HG02798 (cell line): ENCODE results near the gene ARL10.
"Not testable (repeated sequence)": the region's sequence is repeated elsewhere in the genome, so short reads cannot be mapped to it uniquely, and the experiment has no call there.

ENCODE experiments used
- ATAC-seq: cut with Tn5 transposase; IDR thresholded peaks from one replicate; pipeline ENCODE4 v1.9.1; 2021; ENCODE audit warnings: mild to moderate bottlenecking; ENCODE audit not compliant: unreplicated experiment, poor library complexity

Gene ARL10

DNA sequence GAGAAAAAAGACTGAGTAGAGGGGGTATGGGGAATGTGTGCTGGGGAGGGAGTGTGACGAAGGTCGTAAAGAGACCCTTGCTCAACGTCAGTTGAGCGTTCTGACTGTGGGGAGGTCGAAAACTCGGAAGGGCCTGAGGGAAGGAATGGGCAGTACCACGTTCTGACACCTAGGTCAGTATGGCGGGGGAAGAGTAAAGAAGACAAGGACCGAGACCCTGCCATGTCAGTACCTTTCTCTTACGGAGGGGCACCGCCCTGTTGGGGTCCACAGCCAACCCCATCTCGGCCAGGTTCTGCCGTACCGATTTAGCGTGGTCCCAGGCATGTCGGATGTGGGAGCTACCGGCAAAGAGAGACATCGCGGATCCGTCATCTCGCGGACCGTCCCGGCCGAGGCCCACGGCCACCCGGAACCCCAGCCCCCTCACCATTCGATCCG lies 22.7 kb downstream of the ARL10 start:
- no peak for ATAC-seq

DNA sequence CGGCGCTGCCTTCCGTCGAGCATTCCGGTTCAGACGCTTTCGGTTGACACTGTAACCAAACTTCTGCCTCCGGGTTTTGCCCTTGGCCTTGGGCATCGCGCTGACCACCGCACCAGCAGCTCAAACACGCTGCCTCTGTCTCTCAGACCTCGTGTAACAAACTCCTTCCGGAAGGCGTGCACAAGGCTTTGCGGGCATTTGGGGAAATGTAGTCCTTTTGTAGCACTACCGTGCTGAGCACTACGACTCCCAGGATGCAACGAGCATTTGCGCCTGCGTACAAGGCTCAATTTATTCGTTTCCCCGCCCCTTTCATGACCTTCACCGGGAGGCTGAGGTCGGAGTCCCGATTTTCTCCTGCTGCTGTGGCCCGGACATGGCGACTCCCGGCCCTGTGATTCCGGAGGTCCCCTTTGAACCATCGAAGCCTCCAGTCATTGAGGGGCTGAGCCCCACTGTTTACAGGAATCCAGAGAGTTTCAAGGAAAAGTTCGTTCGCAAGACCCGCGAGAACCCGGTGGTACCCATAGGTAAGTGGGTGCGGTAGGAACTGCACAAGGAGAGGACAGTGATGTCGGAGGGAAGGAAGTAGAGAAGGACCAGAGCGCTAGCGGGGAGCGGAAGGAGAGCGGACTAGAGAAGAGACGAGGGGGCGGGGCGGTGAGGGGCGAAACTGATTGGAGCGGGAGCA lies 23.3 kb downstream of the ARL10 start, which contains the start of the genes HIGD2A and NOP16:
Gene HIGD2A, plus strand, starts transcription at position 308 of the 691 bp plus-strand sequence. Its CDS starts 69 bp downstream, at position 377.
Gene NOP16, minus strand, starts transcription at position 155 of the 691 bp plus-strand sequence. Its CDS starts 59 bp downstream, at position 96.
- ATAC-seq, result peak; percentile 89

DNA sequence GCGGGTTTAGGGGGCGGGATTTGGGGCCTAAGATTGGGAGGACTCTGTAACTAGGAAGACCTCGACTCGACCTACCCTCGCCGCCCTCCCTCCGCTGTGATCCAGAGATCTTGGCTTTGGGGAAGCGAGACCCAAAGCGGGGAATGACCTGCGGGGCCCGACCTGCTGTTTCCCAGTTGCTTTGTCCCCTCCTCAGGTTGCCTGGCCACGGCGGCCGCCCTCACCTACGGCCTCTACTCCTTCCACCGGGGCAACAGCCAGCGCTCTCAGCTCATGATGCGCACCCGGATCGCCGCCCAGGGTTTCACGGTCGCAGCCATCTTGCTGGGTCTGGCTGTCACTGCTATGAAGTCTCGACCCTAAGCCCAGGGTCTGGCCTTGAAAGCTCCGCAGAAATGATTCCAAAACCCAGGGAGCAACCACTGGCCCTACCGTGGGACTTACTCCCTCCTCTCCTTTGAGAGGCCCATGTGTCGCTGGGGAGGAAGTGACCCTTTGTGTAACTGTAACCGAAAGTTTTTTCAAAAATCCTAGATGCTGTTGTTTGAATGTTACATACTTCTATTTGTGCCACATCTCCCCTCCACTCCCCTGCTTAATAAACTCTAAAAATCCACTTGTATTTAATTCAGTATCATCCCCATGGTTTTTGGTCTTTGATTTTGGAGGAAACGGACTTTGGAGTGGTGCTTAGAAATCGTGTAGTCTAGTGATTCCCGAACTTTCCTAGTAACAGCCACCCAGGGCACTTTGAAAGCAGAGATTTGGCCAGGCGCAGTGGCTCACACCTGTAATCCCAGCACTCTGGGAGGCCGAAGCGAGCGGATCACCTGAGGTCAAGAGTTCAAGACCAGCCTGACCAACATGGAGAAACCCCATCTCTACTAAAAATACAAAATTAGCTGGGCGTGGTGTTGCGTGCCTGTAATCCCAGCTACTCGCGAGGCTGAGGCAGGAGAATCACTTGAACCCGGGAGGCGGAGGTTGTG lies 24.1 kb downstream of the ARL10 start:
- ATAC-seq, result peak; percentile 27

DNA sequence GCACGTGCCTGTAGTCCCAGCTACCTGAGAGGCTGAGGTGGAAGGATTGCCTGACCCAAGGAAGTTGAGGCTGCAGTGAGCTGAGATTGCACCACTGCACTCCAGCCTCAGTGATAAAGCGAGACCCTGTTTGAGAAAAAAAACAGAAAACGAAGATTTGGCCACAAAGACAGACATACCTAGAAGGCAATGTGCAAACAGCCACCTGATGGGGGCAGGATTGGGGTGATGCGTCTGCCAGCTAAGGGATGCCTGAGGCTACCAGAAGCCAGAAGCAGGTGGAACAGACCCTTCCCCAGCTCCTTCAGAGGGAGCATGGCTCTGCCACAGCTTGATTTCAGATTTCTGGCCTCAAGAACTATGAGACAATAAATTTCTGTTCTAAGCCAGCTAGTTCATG lies 26.2 kb downstream of the ARL10 start:
- no peak for ATAC-seq

DNA sequence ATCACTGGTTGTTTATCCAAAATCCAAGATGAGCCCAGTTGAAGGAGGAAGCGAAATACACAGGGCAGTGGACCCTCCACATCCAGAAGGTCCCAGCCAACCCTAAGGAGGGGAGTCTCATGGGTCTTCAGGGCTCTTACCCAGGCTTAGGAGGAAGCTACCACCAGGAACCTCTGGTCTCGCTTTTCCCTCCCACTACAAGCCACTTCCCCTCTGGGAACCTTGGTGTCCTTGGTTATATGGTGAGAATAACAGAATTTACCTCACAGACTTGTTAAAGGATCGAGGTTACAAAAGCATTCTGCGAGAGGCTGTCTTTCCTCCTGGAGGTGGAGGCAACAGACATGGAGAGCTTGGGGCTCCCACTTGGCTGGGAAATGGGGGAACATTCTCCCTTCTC lies 26.7 kb downstream of the ARL10 start:
- no peak for ATAC-seq

DNA sequence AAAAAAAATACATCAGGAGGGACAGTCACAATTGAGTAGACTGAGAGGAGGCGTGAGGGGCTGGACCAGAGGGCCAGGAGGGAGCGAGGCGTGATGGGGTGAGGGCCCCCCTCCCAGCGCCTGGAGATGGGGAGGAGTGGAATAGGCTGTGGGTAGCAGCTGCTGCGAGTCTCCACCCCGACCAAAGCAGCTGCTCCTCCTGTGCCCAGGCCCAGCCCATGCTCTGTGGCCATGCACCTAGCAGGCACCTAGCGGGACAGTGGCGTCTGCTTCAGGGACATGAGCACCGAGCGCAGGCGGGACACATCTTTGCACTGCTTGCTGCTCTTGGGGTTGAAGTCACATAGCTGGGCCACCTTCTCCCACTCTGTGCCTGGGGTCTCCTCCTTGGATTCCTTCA lies 27.2 kb downstream of the ARL10 start:
- no peak for ATAC-seq

DNA sequence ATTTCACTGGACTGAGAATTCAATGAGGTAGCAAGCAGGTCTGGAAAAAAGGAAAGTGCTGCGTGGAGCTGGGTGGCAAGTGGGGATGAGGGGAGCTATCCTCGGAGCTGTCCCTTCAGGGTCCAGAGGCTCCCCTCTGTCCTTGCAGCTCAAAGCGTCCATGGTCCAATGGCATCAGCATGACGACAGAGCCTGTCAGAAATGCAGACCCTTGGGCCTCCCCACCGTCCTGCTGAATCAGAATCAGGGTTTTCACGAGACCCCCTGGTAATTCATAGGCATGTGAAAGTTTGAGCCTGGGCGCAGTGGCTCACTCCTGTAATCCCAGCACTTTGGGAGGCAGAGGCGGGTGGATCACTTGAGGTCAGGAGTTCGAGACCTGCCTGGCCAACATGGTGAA lies 28.8 kb downstream of the ARL10 start:
- ATAC-seq, result no peak

DNA sequence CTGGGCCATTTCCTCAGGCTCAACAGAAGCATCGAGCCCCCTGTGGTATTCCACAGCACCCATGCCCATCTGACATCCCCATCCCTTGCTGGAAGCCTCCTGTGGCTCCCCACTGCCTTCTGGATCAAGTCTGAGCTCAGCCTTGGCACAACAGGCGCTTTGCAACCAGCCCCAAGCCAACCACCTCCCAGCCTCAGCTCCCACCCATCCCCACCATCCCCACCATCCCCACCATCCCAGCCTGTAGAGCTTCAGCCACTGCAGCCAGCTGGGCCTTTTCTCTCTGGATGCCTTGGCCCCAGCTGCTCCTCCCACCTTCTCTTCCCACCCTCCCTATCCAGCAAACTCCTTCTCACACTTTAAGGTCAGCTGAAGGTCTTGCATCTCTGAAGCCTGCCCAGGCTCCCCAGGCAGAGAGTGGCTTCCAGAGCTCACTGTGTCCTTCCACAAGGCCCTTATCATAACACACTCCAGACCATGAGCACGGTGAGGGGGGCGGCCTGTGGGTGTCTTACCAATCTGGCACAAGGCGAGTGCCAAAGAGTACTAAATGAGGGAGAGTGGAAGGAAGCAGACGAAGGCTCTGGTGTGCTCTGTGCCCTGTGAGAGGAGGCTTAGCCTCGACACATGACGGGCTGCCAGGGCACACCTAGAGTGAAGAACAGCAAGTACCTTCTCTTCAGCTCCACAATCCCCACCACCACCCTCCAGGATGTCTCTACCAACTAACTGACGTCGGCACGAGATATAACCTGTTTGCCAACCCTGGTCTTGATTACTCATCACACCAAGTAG lies 29.8 kb downstream of the ARL10 start:
- ATAC-seq, result no peak

DNA sequence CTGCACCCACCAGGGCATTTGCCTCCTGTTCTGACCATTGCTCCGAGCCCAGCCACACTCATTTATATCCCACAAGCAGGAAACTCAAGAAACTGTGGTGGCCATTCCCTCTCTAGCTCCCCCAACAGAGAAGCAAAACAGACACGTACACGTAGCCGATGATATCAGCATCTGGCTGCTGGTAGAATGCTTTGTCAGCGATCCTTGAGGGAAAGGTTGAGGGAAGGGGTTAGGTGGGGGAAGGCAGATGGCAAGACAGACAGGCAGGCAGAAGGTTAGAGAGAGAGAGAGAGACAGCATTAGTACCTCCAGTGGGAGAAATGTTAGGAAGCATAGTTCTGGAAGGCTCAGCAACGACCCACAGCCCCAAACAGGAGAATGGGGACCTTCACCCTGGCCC lies 31.0 kb downstream of the ARL10 start:
- ATAC-seq, result no peak

DNA sequence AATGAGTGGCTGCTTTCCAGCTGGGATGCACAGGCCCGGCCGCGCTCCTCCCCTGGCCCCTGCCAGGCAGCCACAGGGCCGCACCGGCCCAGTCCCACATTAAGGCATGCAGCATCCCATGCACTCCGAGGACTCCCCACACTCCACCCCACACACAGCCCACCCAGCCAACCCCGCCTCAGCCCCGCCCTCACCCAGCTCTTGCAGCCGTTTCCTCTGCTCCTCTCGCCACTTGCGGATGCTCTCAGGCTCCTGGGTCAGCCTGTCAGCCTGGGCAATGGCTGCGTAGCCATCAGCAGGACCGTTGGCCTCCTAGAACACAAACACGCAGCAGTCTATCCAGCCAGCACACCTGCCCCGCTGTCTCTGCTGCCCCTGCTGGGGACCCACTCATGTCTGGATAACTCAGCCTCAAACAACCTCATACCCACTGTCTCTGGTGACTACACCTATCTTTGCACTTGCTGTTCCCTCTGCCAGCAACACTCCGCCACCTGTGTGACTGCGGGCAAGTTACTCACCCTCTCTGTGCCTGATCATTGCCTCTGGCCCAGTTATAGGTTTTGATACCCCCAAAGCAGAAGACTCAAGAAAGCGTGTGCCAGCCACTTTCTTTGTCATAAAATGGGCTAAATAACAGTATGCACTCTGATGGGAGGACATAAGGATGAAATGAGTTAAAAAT lies 32.6 kb downstream of the ARL10 start:
- ATAC-seq, result no peak

DNA sequence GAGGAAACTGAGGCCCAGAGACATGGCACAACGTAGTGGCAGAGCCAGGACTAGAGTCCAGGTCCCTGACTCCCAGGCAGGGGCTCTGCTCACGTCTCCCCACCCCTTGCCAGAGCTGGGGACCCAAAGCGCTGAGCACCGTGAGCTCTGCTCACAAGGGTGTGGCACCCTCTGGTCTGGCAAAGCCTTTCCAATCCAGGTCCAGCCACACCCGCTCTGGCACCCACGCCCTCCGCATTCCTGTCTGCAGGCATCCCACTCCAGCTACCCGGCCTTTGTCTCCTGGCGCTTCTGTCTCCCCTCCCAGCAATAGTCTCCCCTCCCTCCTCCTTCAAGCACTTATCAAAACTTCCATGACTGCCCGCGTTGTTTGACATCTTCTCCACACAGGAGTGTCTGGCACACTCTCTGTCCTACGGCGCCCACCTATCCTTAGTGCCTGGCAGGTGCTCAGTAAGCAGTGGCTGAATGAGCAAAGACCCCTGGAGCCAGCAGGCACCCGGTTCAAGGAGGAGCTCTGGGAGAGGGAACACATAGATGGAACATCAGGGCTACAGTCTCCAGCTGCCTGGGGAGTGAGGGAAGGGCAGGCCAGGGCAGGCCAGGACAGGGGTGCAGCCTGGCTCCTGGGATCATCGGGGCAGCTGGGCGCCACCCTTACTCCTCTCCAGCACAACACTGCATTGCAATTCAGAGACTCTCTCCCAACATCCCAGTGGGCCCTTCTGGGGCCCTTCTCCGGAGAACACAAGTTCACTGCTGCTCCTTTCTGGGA lies 35.3 kb downstream of the ARL10 start:
- ATAC-seq, result no peak

DNA sequence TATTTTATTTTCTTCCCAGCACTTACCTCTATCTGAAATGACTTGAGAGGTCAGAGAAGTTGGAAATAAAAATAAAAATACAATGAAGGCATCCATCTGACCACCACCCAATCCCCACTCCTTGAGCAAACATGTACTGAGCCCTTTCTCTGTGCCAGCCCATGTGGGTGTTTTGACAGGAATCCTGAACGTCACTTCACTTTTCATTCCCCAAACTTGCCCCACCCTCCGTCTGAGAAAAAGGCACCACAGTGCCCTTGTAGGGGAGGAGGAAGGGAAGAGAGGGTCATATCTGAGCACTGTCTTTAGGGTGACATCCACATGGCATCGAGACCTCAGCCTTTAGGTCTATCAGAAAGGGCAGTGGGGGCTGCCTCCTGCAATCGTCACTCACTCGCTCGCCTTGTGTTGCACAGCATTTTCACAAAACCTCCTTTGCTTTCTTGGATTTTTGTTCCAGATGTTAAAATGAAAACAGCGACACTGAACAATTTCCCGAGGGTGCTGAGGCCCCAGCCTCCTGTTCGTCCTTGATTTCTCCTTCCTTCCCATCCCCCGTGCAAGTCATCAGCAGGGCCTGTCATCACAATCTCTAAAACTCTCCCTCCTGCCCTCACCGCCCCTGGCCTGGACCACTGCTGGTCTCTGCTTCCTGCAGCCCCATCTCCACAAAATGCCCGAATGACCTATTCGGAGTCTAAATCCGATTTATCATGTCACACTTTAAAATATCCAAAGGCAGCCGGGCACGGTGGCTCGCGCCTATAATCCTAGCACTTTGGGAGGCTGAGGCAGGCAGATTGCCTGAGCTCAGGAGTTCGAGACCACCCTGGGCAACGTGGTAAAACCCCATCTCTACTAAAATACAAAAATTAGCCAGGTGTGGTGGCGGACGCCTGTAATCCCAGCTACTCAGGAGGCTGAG lies 36.3 kb downstream of the ARL10 start:
- no peak for ATAC-seq

DNA sequence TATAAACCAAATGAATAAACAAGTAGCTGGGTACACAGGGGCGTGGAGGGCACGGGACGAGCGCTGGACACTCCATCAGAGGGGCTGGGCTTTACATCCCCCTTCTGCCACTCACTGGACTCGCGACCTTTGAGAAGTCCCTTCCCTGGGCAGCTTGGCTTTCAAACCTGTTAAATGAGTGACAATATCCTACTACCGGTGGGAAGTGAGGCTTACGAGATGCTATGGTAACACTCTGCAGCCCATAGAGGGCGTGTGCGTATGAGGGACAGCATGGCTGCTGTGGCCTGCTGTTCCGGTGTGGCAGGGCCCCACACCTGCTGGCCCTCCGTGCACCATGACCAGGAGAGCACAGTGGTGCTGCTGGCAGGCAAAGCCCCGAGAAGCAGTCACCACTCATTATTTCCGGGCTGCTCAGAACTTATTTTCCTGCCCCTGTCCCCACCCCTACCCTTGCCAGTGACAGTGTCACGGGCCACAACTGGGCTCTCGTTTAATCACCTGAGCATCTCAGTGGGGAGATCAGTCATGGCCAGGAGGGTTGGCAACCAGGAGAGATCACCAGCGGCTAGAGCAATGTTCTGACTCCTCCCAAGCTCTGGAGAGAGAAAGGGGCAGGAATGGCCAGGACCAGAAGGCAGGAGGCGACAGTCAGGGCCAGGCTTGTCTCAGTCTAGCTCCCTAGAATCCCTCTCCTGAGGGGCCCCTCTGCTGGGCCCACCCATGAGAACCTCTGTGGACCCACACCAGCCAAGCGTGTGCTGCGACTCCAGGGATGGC lies 40.6 kb downstream of the ARL10 start:
- no peak for ATAC-seq

DNA sequence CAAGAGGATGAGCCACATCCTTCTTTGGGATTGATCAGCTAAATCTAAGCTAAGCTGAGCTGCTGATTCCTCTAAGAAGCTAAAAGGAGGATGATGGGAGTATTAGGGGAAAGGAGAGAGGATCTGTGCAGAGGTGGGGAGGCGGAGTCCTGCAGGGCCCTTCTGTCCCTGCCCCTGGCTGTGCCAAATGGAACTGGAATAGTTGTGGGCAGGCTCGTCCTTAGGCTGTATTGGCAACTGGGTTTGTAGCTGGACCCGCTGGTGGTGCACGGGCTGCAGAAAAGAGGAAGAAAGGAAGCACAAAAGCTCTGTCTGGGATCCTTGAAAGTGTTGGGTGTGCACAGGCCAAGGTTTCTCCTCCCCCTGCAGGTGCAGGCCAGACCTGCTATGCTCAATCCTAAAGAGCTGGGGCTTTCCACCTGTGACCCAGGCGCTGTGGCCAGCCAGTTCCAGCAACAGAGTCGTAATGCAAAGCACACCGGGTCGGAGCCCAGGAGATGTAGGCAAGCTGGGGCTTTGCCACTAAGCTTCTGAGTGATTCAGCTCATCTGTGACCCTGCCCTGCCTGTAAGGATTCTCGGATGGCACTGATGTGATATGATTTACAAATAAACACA lies 41.3 kb downstream of the ARL10 start:
- no peak for ATAC-seq

DNA sequence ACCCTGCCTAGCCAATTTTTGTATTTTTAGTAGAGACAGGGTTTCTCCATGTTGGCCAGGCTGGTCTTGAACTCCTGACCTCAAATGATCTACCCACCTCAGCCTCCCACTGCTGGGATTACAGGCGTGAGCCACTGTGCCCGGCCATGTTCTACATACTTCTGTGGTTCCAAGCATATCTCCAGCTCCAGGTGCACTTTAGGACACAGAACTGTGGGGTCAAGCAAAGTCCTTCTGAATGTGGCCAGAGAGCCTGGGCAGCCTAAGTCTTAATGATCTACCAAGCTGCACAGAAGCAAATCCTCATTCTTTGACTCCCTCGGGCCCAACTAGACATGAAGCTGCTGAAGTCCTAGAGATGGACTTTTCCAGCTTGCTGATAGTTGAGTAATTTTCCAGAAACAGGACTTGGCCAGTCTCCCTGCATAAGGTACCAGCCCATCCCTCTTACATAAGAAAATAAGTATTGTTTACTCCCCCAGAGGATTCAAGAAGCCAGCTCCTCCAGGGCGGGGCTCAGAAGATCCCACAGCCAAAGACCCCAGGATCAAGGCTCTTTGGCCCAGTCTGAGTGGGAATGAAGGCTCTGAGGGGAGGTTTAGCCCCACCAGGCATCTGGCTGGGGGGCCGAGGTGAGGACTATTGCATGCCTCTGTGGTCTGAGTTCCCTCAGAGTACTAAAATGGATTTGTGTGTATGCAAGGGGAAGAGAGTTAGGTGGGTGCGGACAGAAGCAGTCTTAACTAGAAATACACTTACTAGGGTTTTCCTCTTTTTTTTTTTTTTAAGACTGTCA lies 42.4 kb downstream of the ARL10 start:
- no peak for ATAC-seq

DNA sequence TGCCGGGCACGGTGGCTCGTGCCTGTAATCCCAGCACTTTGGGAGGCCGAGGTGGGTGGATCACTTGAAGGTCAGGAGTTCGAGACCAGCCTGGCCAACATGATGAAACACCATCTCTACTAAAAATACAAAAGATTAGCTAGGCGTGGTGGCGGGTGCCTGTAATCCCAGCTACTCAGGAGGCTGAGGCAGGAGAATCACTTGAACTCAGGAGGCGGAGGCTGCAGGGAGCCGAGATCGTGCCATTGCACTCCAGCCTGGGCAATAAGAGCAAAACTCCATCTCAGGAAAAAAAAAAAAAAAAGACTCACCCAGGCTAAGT lies 42.9 kb downstream of the ARL10 start:
- ATAC-seq, result not testable (repeated sequence)
